ENCODE results near the gene FPR1.

Gene FPR1

DNA sequence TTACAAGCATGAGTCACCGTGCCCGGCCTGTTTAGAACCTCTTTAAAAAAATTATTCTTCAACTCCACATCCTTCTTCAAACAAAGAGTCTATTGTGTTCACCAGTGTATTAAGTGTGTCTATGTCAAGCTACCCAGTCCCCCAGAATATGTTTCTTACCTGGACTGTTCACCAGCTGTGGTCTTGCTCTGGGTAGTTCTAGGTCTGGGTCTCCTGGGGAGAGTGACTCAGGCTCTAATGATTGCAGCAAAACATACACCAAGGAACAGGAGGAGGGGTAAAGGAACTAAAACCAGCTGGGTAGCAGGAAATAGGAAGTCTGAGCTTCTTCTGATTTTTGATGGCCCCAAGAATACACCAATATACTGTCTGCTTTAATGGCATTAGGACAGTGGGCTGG is at the start of gene FPR1:
TSS of gene FPR1 (minus strand) at position 224 of the 400 bp plus-strand sequence. CDS start 4,884 bp downstream, outside the sequence.
- no peak for DNase-seq (ENCODE audit: low read depth)

DNA sequence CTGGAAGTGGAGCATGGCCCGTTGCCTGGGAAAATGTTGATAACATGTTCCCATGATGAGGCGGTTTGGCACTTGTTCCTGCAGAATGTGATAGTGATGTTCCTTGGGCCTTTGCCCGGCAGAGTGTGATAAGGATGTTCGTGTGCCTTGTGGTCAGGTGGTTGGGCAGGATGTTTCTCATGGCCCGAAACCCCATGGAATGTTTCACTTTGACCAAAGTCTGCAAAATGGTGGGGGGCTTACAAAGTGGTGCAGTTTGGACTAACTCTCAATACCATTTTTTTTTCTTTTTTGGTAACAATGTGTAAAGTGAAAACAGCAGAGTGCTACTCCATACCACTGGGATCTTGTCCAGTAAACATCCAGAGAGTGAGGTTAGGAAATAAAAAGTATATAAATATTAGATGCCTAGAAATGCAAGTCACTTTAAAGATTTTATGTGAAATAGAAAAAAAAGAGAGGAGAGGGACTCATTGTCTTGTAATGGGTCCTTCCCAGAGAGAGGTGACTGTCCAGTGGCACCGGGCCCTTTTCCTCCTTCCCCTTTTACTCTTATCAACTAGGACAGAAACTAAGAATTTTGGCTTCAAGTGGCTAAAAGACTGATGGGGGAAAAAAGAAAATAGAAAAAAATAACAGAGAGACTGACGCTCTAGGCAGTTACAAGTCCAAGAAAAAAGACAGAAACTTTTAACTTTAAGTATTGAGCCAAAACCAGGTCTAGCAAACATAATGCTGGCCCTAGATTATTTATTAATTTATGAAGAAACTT is 49.0 kb upstream of the FPR1 start:
- no peak for DNase-seq (ENCODE audit: low read depth)

DNA sequence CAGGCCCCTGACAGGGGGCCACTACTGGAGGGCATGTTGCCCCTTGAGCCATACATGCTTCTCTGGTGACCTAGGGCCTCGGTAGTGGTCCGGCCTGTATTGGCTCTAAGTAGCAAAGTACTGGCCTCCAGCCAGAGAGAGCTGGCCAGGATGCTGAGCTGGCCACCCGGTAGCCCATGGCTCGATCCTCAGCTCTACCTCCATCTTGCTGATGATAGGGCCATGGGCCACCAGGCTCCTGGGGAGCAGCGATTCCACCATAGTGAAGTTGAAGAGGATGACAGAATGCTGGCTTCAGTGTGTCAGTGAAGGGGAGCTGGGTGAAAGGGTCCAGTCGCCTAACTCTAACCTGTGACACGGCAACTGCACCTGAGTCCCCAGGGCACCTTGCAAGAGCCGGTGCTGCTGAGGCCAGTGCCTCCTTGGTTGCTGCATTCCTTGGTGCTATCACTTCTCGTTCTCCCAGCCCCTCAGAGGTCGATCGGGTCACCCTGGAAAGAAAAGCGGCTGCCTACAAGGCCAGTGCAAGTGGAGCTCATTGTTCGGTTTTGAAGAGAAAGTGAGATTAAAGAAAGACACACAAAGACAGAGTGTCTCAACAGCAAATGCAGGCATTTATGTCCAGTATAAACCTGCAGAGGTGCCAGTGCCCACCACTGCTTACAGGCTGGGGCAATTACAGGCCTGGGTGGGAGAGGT is 48.2 kb upstream of the FPR1 start:
- DNase-seq (ENCODE audit: low read depth), result no peak

DNA sequence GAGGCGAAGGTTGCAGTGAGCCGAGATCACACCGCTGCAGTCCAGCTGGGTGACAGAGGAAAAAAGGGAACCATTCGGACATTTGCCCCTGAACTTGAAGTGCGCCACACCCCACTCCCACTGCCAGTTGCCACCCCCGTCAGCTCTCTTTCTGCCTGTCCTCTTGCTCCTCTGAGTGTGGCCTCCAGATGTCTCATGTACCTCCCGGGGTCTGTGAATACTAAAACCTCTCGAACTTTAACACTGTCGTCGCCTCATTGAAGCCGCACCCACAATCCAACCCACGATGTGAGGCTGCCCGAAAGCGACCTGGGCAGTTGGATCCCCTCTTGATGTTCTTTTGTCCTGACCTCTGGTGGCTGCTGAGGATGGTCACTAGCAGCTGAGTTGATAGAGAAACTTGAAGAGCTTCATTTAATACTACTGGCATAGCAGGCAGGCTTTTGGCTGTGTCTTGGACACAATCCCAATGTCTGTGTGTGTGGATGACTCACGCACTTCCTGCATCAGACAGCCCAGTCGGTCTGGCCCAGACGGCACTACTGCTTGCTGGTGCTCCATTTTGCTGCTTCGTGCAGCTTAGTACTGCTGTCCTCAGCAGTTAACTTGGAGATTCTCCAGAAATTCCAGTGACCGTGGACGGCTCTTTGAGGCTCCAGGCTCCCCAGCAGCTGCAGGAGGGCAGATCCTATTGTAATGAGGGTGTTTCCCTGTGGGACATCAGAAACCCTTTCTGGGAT is 47.5 kb upstream of the FPR1 start:
- DNase-seq (ENCODE audit: low read depth), result no peak

- no peak for DNase-seq (ENCODE audit: low read depth)
Observed at GRCh38 chr19:51798062-51798461, 46.4 kb upstream of the FPR1 start.

DNA sequence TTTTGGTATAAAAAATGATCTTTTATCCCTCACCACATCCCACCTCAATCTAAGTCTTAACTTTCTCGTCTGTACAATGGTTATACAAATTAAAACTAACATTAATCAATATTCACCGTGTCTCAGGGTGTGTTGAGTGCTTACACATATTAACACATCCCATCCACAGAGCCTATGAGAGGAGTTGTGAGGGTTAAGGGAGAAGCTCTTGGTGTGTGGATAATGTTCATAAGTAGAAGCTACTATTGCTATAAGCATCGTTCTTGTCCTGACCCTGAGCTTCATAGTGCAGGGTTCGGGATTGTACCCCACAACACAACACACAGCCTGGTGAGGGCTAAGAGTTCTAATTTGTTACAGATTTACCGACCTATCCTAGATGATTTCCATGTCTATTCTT is 45.8 kb upstream of the FPR1 start:
- no peak for DNase-seq (ENCODE audit: low read depth)

DNA sequence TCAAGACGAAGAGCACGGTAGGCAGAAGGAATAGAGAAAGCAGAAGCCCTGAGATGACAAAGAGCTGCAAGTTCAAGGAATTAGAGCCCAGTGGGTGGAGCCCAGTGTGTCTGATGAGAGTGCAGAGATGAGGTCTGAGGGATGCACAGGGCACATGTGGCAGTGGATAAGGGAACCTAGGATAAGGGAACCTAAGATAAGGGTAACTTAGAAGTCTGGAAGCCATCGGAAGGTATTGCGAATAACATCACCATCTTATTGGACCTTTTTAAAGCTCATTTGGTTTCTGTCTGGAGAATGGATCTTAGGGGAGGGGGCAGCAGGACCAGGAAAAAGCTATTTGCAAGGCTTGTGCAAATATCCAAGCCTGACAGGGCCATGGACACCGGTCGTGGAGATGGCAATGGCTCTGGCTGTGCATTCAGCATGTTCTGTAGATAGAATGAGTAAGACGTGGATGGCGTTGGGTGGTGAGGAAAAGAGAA is 44.6 kb upstream of the FPR1 start:
- DNase-seq (ENCODE audit: low read depth), result no peak

- no peak for DNase-seq (ENCODE audit: low read depth)
Observed at GRCh38 chr19:51794885-51795490, 43.3 kb upstream of the FPR1 start, which contains the start of gene FPR3. TSS of gene FPR3 (plus strand) at chr19:51795157. CDS start at chr19:51823749, 28,592 bp downstream.

- DNase-seq (ENCODE audit: low read depth), result no peak
Observed at GRCh38 chr19:51793994-51794393, 42.3 kb upstream of the FPR1 start.

- no peak for DNase-seq (ENCODE audit: low read depth)
Observed at GRCh38 chr19:51792932-51793331, 41.3 kb upstream of the FPR1 start.

DNA sequence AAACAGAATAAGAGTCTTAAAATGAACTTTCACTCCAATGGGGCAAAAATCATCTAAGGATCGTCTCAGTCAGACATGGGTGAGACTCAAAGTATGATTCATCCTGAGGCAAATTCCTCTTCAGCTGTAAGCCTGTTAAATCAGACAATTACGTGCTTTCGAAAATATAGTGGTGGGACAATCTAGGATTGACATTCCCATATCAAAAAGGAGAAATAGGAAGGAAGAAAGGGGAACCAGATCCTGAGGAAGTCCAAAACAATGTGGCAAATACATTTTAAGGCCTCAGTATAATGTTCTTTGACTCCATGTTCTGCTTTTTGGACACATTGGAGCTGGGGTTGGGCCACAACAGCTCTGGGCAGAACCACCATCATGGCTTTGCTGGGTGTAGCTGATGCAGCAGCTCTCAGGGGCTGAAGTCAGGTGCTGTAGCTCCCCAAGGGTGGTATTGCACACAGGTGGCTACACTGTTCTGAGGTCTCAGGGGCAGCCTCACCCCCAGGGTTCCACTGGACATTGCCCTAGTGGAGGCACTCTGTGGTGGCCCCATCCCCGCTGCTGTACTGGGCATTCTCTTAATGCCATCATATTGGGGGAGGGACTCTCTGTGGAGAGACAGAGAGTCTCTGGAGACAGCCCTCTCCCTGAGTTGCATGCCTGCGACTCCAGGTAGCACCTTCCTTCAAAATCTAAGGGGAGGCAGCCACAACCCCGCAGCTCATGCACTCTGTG is 37.5 kb upstream of the FPR1 start:
- no peak for DNase-seq (ENCODE audit: low read depth)

GRCh38 chr19:51788029-51788428 is 36.4 kb upstream of the FPR1 start:
- no peak for DNase-seq (ENCODE audit: low read depth)

- no peak for DNase-seq (ENCODE audit: low read depth)
Observed at GRCh38 chr19:51786646-51787494, 35.2 kb upstream of the FPR1 start.

DNA sequence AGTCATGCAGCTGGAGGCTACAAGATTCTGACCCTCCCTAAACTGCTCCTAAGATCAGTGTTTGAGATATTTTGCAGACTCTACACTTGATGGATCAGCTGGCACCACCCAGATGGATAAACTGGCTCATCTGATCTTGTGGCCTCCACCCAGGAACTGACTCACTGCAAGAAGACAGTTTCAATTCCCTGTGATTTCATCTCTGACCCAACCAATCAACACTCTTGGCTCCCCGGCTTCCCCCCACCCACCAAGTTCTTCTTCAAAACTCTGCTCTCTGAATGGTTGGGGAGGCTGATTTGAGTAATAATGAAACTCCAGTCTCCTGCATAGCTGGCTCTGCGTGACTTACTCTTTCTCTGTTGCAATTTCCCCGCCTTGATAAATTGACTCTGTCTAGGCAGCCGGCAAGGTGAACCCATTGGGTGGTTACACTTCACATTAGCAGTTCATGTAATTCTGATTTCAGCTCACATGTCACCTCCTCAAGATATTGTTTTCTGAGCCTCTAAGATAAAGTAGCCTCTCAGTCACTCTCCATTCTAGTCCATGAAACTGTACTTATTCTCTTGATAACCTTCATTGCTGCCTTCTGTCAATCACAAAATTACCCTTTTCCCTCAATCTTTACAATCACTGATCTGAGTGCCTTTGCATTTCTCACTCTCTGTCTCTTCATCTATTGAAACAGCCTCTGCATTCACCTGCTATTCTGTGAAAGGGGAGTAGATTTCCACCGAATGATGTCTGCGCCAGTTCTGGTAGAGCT is 33.4 kb upstream of the FPR1 start:
- DNase-seq (ENCODE audit: low read depth), result no peak

- DNase-seq (ENCODE audit: low read depth), result no peak
Observed at GRCh38 chr19:51784109-51784785, 32.6 kb upstream of the FPR1 start.

- DNase-seq (ENCODE audit: low read depth), result no peak
Observed at GRCh38 chr19:51783372-51783771, 31.7 kb upstream of the FPR1 start.

DNA sequence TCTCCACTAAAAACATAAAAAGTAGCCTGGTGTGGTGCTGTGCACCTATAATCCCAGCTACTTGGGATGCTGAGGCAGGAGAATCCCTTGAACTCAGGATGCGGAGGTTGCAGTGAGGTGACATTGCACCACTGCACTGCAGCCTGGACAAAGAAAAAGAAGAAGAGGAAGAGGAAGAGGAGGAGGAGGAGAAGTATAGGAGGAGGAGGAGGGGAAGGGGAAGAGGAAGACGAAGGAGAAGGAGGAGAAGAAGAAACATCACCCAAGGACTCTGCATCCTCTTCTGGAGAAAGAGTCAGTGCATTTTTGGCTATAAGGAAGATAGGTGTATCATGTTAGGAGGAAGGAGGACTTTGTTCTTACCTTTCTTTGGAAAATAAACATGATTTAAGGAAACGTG is 30.3 kb upstream of the FPR1 start:
- DNase-seq (ENCODE audit: low read depth), result no peak

DNA sequence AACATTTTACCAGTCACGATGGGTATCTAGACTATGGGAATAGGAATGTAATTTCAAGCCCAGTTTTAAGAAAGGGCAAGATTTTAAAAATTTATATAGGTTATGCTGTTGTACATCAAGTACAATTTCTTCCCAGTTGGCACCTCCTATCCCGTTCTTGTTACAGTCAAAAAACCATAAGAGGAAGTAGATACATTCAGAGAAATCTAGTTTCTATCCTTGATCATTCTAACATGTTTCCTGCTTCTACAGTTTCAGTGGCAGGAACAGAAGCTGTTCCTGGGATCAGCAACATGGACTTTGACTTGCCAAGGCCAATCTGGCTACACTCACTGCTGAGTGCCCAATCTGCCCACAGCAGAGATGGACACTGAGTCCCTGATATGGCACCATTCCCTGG is 28.6 kb upstream of the FPR1 start:
- DNase-seq (ENCODE audit: low read depth), result no peak

DNA sequence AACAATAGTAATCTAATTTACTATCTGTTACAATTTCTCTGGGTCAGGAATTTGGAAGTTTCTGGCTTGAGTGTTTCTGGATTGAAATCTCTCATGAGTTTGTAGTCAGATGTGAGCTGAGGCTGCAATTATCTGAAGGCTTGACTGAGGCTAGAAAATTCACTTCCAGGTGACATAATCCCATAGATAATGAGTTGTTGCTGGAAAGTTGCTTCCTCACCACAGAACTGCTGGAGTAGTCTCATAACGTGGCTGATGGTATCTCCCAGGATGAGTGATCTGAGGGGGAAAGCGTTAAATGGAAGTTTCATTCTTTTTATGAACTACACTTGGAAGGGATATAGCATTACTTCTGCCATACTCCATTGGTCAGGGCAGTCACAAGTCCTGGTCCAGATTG is 28.0 kb upstream of the FPR1 start:
- no peak for DNase-seq (ENCODE audit: low read depth)

Measured in stimulated activated CD8-positive, alpha-beta memory T cell treated with anti-CD3 and anti-CD28 coated beads, Interleukin-15, amount 100 ng/mL, for 24 hours (primary cell).